ENCODE results near the gene DMRT2. TPM values are rescaled to one million over a fixed set of nuclear protein-coding genes. Genes with fewer than 3 reads are reported as not detected.

The DMRT2 gene
- total and polyA plus RNA-seq, 2 of the 13 experiments (the other 11 are each of a cell fraction or from before 2014, with no cell fraction given): not detected

GRCh38 chr9:1046639-1047572 is 3.3 kb upstream of the DMRT2 start:
- Histone ChIP-seq H3K9me3 (ENCODE audit: low read length) (no peaks in the 10 kb centered on the region), H4K20me1 (ENCODE audit: insufficient read depth, low read length) (no peaks in the 10 kb centered on the region), H2AFZ (ENCODE audit: low read length) (no peak overlapping the region), H3K27me3 (ENCODE audit: control insufficient read depth in 1 of 2, insufficient read depth in 2 of 2, low read length in 2 of 2) (peaks cover 0 to 18% of the 10 kb centered on the region in 2 experiments; a peak in 2 of 5 replicates), H3K79me2 (ENCODE audit: insufficient read depth, low read length) (no peaks in the 10 kb centered on the region), H3K4me1 (ENCODE audit: insufficient read depth, low read length) (no peaks in the 10 kb centered on the region), H3K4me3 (replicated peaks in 1 of 3; ENCODE audit: insufficient read depth in 1 of 3, low read depth in 2 of 3, low read length in 3 of 3) (no peak overlapping the region), H3K4me2 (ENCODE audit: low read depth, low read length) (no peak overlapping the region), H3K36me3 (replicated peaks in 1 of 2; ENCODE audit: control insufficient read depth in 1 of 2, insufficient read depth in 2 of 2, low read length in 2 of 2) (no peaks in the 10 kb centered on the region), H3K9ac (ENCODE audit: insufficient read depth, low read depth, low read length) (no peak overlapping the region), H3K27ac (ENCODE audit: extremely low read length, insufficient read depth, low read length) (no peak overlapping the region)
- intact Hi-C loops (cut with micrococcal nuclease; ENCODE audit: unreplicated experiment): no loop called here
- DNase-seq (ENCODE audit: low spot score) (no peak), ATAC-seq (no peak), FAIRE-seq (no peak)
- ChIA-PET CTCF (ENCODE audit: low intra/inter-chr PET ratio, low total read pairs) (no interaction called here), POLR2A (no interaction called here)
- no peak for TF ChIP-seq RFXANK (CRISPR knock-in tag; IDR thresholded peaks at IDR 0.05)
- TF ChIP-seq RXRA (CRISPR knock-in tag; IDR thresholded peaks at IDR 0.05): no peak
- no peak for TF ChIP-seq ZNF83 (CRISPR knock-in tag; IDR thresholded peaks at IDR 0.05; ENCODE audit: borderline replicate concordance)
- TF ChIP-seq KMT2A (CRISPR knock-in tag; IDR thresholded peaks at IDR 0.05): no peak
- TF ChIP-seq DMAP1 (CRISPR knock-in tag; IDR thresholded peaks at IDR 0.05): no peak
- TF ChIP-seq ZNF891 (CRISPR knock-in tag; IDR thresholded peaks at IDR 0.05): no peak
- no peak for TF ChIP-seq ZNF251 (CRISPR knock-in tag; IDR thresholded peaks at IDR 0.05)
- no peak for TF ChIP-seq IRF1 (CRISPR knock-in tag; IDR thresholded peaks at IDR 0.05; ENCODE audit: low read depth)
- no peak for TF ChIP-seq ZNF670 (CRISPR knock-in tag; IDR thresholded peaks at IDR 0.05; ENCODE audit: borderline replicate concordance)
- TF ChIP-seq PCBP2 (optimal IDR thresholded peaks at IDR 0.05; ENCODE audit: low read depth, low read length, poor library complexity, severe bottlenecking): no peak
- TF ChIP-seq ZNF792 (CRISPR knock-in tag; IDR thresholded peaks at IDR 0.05): no peak
- no peak for TF ChIP-seq MED1 (CRISPR knock-in tag; IDR thresholded peaks at IDR 0.05)
- TF ChIP-seq TERF1 (CRISPR knock-in tag; IDR thresholded peaks at IDR 0.05): no peak
- TF ChIP-seq SNAI1 (CRISPR knock-in tag; IDR thresholded peaks at IDR 0.05; ENCODE audit: borderline replicate concordance): no peak
- TF ChIP-seq KDM5B (CRISPR knock-in tag; IDR thresholded peaks at IDR 0.05; ENCODE audit: borderline replicate concordance): no peak
- TF ChIP-seq PPARG (CRISPR knock-in tag; conservative IDR thresholded peaks at IDR 0.05): no peak
- no peak for TF ChIP-seq YEATS4 (CRISPR knock-in tag; IDR thresholded peaks at IDR 0.05; ENCODE audit: borderline replicate concordance)
- TF ChIP-seq NPAS2 (CRISPR knock-in tag; IDR thresholded peaks at IDR 0.05; ENCODE audit: borderline replicate concordance): no peak
- TF ChIP-seq SSRP1 (CRISPR knock-in tag; IDR thresholded peaks at IDR 0.05): no peak
- BruUV-seq (replicated peaks): no TSS peak
- in situ Hi-C loops (cut with HindIII; ENCODE audit: extremely low pct_ligation_motif_present, low pct_unique_long_range_greater_than_20kb): no loop called here
- WGBS (ENCODE audit: low lambda C conversion rate): 59% methylated on average over 36 of the region's 36 CpGs

All from HepG2 (cell line).